DND-41 (cell line): Measurements from ENCODE around the gene CCNY.

Experiments used
- ATAC-seq: fragments of 200-7000 bp; cut with Tn5 transposase; 3 replicates; pipeline ENCODE4 v1.9.1; 2021; ENCODE audit warnings: low read depth; ENCODE audit not compliant: insufficient read depth
- DNase-seq: peaks from one replicate; pipeline ENCODE4 v3.0.0-alpha.2; 2020
- H2AFZ ChIP-seq: 2 replicates; pipeline ENCODE4 v1.6.0; 2012; ENCODE audit warnings: low read depth, low read length
- H3K27ac ChIP-seq: 2 replicates; pipeline ENCODE4 v1.5.1; 2012; ENCODE audit warnings: low read length, inconsistent platforms
- H3K27me3 ChIP-seq: fragments of 200-600 bp; sonication (generic); 2 replicates; pipeline ENCODE4 v1.6.0; 2012; ENCODE audit warnings: low read length, mild to moderate bottlenecking, inconsistent platforms; ENCODE audit not compliant: insufficient read depth, poor library complexity
- H3K36me3 ChIP-seq: 2 replicates; pipeline ENCODE4 v1.5.1; 2012; ENCODE audit warnings: low read length, inconsistent platforms; ENCODE audit not compliant: insufficient read depth
- H3K4me1 ChIP-seq: 2 replicates; pipeline ENCODE4 v1.5.1; 2012; ENCODE audit warnings: mild to moderate bottlenecking, low read length; ENCODE audit not compliant: insufficient read depth
- H3K4me2 ChIP-seq: 2 replicates; pipeline ENCODE4 v1.6.0; 2012; ENCODE audit warnings: mild to moderate bottlenecking, moderate library complexity, low read length, inconsistent platforms; ENCODE audit not compliant: insufficient read depth
- H3K4me3 ChIP-seq, 2 experiments: fragments of 200-600 bp in 1 of 2; shearing (Covaris generic) in 1 of 2; 2 replicates each; pipeline ENCODE4 v1.5.1; 2012 to 2016; ENCODE audit warnings: inconsistent platforms in 2 of 2, low read length in 2 of 2, mild to moderate bottlenecking in 2 of 2, low read depth in 1 of 2, moderate library complexity in 1 of 2
- H3K79me2 ChIP-seq: 2 replicates; pipeline ENCODE4 v1.6.0; 2012; ENCODE audit warnings: low read length, inconsistent platforms; ENCODE audit not compliant: insufficient read depth
- H3K9ac ChIP-seq: 2 replicates; pipeline ENCODE4 v1.6.0; 2012; ENCODE audit warnings: low read depth, mild to moderate bottlenecking, inconsistent platforms, low read length, moderate library complexity
- H3K9me3 ChIP-seq: 2 replicates; pipeline ENCODE4 v1.5.1; 2012; ENCODE audit warnings: low read length, moderate library complexity, mild to moderate bottlenecking, inconsistent platforms; ENCODE audit not compliant: insufficient read depth, severe bottlenecking
- H4K20me1 ChIP-seq: 2 replicates; pipeline ENCODE4 v1.6.0; 2012; ENCODE audit warnings: low read length; ENCODE audit not compliant: insufficient read depth
- CTCF ChIP-seq: IDR thresholded peaks from 2 replicates; pipeline ENCODE4 v1.5.1; 2012; ENCODE audit warnings: borderline replicate concordance, low read length, moderate library complexity, mild to moderate bottlenecking; ENCODE audit not compliant: poor library complexity, severe bottlenecking; ENCODE audit errors: extremely low read depth
- EZH2 ChIP-seq: IDR thresholded peaks from 3 replicates; pipeline ENCODE4 v1.6.1; 2012; ENCODE audit warnings: borderline replicate concordance, low read depth, mild to moderate bottlenecking, moderate library complexity, low read length, inconsistent platforms; ENCODE audit not compliant: severe bottlenecking

The CCNY gene

GRCh38 chr10:35341521-35341920, 5.2 kb downstream of the CCNY start:
- Histone ChIP-seq H3K4me3 (no peak overlapping the region), H3K79me2 (peaks cover 89% of the 10 kb centered on the region), H3K9ac (no peak overlapping the region), H3K4me2 (peak overlapping the region; percentile 44; the same call in 1 of the 2 replicates), H3K4me1 (peaks cover 43% of the 10 kb centered on the region), H3K27ac (no peak overlapping the region), H3K27me3 (no peaks in the 10 kb centered on the region), H3K9me3 (no peaks in the 10 kb centered on the region), H4K20me1 (peaks cover 61% of the 10 kb centered on the region), H3K36me3 (peaks cover 9% of the 10 kb centered on the region), H2AFZ (no peak overlapping the region)
- DNase-seq (no peak), ATAC-seq (no peak)
- TF ChIP-seq EZH2 (no peak), CTCF (no peak)

GRCh38 chr10:35342183-35342753, 6.0 kb downstream of the CCNY start:
- Histone ChIP-seq H3K27me3 (no peaks in the 10 kb centered on the region), H3K79me2 (peaks cover 92% of the 10 kb centered on the region), H3K9me3 (no peaks in the 10 kb centered on the region), H4K20me1 (peaks cover 66% of the 10 kb centered on the region), H3K9ac (no peak overlapping the region), H2AFZ (no peak overlapping the region), H3K4me2 (no peak overlapping the region), H3K4me1 (peaks cover 41% of the 10 kb centered on the region), H3K36me3 (peaks cover 9% of the 10 kb centered on the region), H3K4me3 (no peak overlapping the region), H3K27ac (no peak overlapping the region)
- ATAC-seq = no peak
- DNase-seq = no peak
- no peak for TF ChIP-seq EZH2

- Histone ChIP-seq H3K4me1 (peaks cover 27% of the 10 kb centered on the region; the same call in 1 of the 2 replicates), H2AFZ (no peak overlapping the region), H3K4me3 (no peak overlapping the region), H4K20me1 (peaks cover 68% of the 10 kb centered on the region), H3K36me3 (peaks cover 9% of the 10 kb centered on the region), H3K9ac (no peak overlapping the region), H3K27me3 (no peaks in the 10 kb centered on the region), H3K4me2 (no peak overlapping the region), H3K27ac (no peak overlapping the region), H3K9me3 (no peaks in the 10 kb centered on the region), H3K79me2 (peaks cover 92% of the 10 kb centered on the region)
- ATAC-seq = no peak
- TF ChIP-seq CTCF = no peak
- no peak for TF ChIP-seq EZH2
- DNase-seq = no peak
Observed at GRCh38 chr10:35343739-35344138, 7.4 kb downstream of the CCNY start.

GRCh38 chr10:35345383-35345742, 9.1 kb downstream of the CCNY start:
- Histone ChIP-seq H3K36me3 (peaks cover 9% of the 10 kb centered on the region), H3K79me2 (peaks cover 92% of the 10 kb centered on the region)

More at GRCh38 chr10:35345383-35345742, 9.1 kb downstream of the CCNY start:
- H3K9ac ChIP-seq = no peak overlapping the region
- no peak overlapping the region for H3K27ac ChIP-seq
- DNase-seq (no peak), ATAC-seq (no peak)
- H2AFZ ChIP-seq = no peak overlapping the region
- H3K4me1 ChIP-seq = peaks cover 13% of the 10 kb centered on the region; the same call in 1 of the 2 replicates
- H3K4me3 ChIP-seq = no peak overlapping the region
- no peaks in the 10 kb centered on the region for H3K27me3 ChIP-seq
- peaks cover 69% of the 10 kb centered on the region for H4K20me1 ChIP-seq
- H3K4me2 ChIP-seq = no peak overlapping the region
- no peak for TF ChIP-seq EZH2
- TF ChIP-seq CTCF = no peak
- H3K9me3 ChIP-seq = no peaks in the 10 kb centered on the region
